Daoy (cell line): ENCODE results near the gene PDGFC. TPM values are rescaled to one million over a fixed set of nuclear protein-coding genes. Genes with fewer than 3 reads are reported as not detected.
"Not testable (repeated sequence)": the region's sequence is repeated elsewhere in the genome, so short reads cannot be mapped to it uniquely, and the experiment has no call there.

Experiments used
- DNase-seq: peaks from one replicate; pipeline ENCODE4 v3.0.0-alpha.2; 2015; ENCODE audit warnings: low read depth
- total RNA-seq: library from RNA; depleted of rRNA; stranded (reverse); fragments of >200 nt; shearing (Covaris generic); gene quantifications from 2 replicates; pipeline ENCODE4 v1.2.3, GENCODE V29; 2014

PDGFC gene
- total RNA-seq, 1 experiment from 2014 or later = 34.0 TPM

DNA sequence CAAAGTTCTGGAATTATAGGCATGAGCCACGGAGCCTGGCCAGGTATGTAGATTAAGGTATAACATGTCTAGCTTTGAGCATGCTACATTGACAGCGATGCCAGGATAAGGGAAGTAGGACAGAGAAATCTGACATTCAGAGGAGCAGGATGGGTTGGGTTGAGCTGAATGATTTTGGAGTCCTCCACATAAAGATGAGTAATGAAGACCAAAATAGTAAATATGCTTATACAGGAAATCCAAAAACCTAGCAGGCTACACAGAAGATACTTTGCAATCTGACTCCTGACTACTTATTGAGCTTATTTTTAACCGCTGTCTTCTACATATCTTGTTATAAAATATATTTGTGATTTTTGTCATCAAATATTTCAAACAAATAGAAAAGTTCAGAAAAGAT is 69.7 kb downstream of the PDGFC start:
- no peak for DNase-seq

DNA sequence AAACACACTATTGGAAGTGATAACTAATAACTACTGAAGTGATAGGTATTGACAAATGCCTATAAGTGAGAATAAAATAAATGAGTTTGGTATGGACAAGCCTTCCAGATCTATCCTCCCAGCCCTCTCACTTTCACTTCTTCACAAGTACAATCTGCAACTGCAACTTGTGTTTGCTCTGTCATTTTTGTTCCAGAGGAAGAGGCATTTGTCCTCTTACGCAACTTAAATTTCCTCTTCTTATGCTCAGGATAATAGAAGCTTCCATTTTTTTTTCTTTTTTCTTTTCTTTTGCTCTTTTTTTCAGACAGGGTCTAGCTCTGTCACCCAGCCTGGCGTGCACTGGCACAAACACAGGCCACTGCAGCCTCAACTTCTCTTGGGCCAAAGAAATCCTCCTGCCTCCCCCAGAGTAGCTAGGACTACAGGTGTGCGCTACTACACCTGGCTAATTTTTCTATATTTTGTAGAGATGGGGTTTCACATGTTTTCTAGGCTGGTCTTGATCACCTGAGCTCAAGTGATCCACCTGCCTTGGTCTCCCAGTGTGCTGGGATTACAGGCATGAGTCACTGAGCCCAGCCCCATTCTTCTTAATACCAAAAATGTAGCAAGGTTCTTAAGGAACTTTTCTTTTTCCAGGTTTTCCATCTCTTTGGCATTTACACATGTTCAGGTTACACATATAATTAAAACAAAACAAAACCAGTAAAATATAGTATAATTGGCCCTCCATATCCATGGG is 73.1 kb downstream of the PDGFC start:
- DNase-seq = no peak

GRCh38 chr4:156896527-156896926 is 75.1 kb downstream of the PDGFC start:
- DNase-seq = no peak

DNA sequence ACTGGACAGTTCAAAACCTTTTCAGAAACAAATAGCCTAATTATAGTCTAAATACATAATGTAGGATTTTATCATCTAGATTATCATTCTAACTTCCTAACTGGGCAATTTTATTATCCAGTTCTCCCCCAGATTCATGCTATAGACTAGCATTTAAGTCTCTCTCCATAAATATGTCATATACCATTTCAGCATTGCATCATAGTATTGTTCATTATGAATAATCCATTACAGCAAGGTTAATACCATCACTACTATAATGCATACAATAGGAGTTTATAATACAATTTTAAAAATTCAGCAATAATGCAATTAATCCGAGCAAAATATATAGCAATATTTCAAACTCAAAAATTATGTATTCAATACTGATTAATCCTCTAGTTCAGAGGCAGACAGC is 77.4 kb downstream of the PDGFC start:
- no peak for DNase-seq

DNA sequence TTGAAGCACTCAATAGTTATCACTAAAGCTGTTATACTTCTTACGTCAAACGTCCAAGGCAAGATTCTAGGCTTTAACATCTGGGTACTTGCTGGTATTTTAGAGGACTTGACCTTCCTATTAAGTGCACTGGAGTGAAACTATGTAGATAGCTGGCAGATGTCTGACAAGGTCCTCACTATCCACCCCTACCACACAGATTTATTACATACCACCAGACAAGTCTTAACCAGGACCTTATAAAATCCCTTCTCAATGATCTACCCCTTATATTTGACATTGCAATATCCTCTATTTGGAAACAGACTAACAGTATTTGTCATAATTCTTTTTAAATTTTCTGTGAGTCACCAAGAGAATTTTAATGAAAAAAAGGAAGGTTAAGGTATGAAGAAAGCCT is 78.8 kb downstream of the PDGFC start:
- no peak for DNase-seq

DNA sequence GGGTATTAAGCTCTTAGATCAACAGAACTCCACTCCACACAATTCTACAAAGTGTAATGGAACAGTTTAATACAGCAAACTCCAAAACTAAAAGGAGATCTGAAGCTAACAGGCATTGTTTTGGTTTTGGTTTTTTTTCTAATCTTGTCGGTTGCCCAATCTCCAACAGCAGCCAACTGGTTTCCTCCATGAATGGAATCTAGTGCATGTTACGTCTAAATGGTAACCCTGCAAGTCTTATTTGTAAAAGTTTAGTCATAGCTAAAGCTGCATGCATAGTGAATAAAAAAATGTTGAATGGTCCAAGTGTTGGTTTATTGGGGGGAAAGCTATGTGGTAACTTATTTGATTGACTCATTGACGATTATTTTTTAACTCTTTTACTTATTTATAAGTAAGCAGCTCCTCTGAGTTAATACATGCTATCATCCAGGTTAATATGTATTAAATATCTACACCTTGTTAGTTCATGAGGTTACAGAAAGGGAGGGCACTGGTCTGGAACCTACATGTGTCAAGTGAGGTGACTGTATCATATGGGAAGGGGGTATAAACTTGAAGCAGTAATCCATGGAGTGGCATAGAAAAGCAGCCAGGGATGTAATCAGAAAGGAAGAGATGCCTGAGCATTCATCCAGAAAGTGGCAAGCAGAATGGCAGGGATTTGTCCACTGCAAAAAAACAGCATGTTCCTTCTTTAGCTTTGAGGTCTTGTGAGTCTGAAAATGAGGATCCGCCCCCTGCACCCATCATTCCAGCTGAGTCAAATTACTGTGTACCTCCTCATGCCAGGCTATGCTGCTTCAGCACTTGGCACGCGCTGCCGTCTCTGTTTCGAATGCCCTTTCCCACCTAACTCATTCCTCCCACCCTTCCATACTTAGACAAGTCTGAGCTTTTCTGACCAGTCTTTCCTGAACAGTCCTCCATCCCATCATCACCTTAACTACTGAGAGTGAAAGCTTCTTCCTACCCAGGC is 81.7 kb downstream of the PDGFC start:
- DNase-seq = peak; percentile 25

DNA sequence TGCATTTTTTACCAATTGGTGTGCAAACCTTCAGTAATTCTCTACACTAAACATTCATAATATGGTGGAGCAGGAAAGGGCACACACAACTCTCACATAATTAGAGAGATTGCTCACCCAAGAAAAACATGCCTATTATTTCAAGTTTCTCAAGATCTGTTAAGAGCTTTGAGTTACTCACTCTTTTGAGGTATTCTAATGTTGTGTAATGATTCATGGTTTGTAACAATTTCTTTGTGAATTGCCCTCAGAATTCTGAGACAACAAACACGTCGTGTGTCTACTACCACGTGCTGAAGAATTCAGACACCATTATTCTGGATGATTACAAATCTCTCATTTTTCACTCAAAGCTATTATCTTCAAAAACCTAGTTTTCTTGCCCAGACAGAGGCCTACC is 82.8 kb downstream of the PDGFC start:
- peak; percentile 34 for DNase-seq

- no peak for DNase-seq
Observed at GRCh38 chr4:156886481-156886880, 85.1 kb downstream of the PDGFC start.

DNA sequence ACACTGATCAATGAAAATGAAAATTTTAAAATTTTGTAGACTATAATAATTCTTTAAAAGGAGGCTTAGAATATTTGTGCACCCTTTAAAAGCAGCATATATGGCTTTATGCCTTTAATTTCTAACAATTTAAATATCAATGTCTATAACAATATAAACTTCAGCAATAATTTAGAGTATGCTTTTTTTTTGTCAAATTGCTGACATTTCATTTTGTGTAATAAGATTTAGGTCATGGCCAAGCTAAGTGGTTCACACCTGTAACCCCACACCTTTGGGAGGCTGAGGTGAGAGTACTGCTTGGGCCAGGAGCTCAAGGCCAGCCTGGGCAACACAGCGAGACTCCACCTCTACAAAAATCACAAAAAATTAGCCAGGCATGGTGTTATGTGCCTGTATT is 86.2 kb downstream of the PDGFC start:
- DNase-seq = no peak

DNA sequence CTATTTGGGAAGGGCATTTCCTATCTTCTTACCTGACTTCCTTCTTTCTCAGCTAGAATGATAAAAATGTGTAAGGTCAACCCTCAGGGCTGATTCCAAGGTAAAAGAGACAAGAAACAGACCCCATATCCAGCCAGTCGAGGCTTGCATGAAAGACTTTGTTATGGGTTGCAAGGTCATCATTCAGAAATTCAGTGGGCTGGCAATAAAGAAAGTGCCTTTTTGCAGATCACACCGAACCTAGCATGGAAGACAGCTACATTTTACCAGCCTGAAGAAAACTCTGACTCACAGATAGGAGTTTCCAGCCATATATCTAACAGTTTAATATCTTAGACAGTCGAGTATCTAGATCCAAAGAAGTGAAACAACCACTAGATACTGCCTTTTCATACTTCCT is 87.4 kb downstream of the PDGFC start:
- DNase-seq = no peak

GRCh38 chr4:156875704-156876103 is 95.9 kb downstream of the PDGFC start:
- DNase-seq = no peak

DNA sequence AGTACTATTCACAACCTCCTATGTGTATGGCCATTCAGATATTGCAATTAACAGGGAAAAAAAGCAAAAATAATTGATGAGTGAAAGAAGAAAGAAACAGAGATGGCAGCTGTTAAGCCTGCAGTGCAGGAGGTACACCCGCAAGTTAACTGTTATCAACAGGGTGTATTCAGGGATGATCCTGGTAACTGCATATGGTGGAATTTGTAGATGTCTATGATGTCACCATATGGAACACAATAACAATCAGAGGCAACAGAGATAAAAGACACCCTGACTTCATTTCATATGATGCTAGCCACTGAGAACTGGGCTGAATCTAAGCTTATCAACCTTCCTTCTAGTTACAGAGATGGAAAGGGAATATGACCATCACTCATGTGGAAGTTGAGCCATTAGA is 96.5 kb downstream of the PDGFC start:
- DNase-seq = no peak

DNA sequence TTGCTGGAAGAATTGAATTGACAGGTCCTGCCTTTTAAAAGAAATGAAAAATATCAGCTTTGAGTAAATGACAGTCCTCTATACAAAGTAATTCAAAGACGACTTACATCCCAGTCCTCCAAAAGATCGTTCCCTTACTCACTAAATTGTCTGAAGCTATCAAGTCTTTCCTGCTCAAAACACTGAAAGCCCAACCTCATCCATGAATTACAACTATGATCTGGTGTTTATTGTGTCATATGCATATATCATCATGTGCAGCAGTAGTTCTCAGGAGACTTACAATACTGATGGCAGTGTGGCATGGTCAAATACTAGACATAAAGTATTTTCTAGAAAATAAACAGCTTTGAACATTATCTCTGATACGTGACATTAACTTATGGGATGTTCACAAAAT is 97.8 kb downstream of the PDGFC start:
- DNase-seq = no peak

- DNase-seq = no peak
Observed at GRCh38 chr4:156870861-156871260, 100.7 kb downstream of the PDGFC start.

DNA sequence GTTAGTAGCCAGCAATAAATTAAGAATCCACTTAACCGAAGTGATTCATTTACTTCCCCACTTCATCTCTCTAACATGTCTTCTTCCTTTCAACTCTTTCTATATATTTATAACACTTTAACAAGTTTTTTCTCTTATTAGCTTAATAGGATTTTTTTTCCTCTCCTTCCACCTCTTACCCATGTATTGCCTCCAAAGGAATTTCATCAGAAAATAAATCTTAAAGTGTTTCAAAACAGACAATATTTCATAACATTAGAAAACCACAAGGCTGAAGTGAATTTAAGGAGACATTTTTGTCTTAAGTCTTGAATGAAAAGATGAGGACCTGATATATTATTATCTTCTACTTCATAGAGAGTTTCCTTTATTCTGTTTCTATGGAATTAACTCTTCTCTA is 101.5 kb downstream of the PDGFC start:
- no peak for DNase-seq

- not testable (repeated sequence) for DNase-seq
Observed at GRCh38 chr4:156866088-156866487, 105.5 kb downstream of the PDGFC start.

DNA sequence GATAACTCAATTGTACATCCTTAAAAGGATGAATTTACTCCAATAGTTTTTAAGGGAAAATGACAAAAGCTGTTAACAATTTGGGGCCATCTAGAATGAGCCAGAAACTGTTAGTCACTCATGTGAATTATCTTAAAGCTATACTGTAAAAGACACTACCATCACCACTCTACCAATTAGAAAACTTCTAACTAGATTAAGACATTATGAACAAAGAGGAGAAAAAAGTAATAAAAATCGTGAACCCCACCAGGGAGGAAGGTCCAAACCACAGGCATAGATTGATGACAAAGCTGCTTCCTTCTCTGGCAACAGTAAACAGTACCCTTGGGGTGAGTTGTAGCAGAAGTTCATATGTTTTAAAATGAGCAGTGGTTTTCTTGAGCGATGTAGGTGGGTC is 106.1 kb downstream of the PDGFC start:
- no peak for DNase-seq

- no peak for DNase-seq
Observed at GRCh38 chr4:156858071-156858470, 113.5 kb downstream of the PDGFC start.

DNA sequence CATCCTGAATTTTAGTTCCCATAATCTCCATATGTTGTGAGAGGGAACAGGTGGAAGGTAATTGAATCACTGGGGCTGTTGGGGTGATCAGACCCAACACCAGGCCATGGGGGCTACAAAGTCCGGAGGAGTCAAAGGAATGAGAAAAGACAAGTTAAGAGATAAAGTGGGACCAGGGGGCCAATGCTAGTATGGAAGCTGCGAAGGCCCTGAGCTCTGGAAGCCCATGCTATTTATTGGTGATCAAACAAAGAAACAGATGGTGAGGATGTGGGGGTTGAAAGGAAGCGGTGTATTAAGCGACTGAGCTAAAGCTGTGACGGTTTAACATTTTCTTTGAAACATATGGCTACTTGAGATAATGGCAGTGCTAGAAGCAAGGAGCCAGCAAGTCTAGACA is 132.8 kb downstream of the PDGFC start:
- DNase-seq = no peak

DNA sequence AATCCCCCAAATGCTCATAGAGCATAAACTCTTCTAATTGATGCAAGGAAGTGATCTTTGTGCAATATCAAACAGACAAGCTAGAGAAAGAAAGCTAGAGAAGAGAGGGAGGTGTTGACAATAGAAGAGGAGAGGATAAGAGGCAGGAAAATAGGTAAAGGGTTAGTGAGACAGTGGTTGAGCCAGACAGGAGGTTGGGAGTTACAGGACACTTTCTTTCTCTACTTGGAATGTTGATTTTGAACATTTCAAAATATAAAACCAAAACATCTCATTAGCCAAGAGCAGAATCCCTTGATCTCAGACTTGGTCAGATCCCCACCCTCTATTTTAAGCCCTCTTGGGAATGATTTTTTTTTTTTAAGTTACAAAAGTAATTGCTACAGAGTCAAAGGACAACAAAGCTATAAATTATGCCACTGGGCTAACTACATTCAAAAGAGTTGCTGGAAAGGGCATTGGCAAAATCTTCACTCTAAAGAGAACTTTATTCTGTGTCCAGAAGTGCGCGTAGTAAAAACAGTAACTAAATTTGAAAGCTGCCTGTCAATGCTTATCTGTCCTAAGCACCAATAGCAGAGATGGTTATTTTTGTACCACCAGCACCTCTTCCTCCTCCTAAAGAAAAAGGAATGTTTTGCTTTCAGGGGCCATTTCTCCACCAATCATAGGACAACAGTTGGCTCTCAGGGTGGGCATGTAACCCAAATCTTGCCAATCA is 133.8 kb downstream of the PDGFC start:
- no peak for DNase-seq

DNA sequence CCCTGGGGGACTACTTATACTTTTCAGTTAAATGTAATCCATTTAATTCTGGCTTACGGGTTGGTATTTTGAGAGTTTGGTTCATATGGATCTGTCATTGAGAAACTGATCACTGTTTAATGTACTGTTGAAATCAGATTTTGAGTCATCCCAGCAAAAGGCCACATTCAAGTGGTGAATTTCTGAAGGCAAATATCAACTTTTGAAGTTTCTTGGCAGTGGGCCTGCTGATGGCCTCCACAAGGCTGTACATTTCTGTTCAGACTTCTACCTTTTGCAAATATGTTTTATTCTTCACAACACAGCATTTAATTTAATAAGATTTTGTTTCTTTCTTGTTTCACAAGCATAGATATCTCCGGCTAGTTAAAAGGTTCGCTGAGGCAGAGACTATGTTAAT is 138.7 kb downstream of the PDGFC start:
- DNase-seq = no peak

DNA sequence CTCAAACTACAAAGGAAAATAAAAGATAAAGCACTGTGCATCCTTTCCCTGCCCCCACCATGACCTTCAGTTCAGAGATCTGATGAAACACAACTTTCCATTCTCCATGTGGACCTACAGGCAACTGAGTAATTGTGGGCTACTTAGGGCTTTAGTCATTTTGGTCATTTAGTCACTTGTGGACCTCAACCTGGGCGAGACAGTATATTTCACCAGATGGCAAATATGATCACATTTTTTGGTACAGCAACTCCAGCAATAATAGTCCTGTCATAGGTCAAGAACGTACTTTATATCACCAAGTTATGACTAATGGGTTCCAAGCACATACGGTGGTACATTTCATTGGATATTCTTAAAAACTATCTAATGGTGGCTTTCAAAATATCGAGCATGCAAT is 141.2 kb downstream of the PDGFC start:
- DNase-seq = peak; percentile 14
